Adrenal gland (tissue), 12 donors: ENCODE measurements around the gene RASGRP2. TPM values are rescaled to one million over a fixed set of nuclear protein-coding genes. Genes with fewer than 3 reads are reported as not detected.

Experiments
- DNase-seq, 7 donors: peaks; one replicate each; pipeline ENCODE4 v3.0.0-alpha.2; 2019 to 2020
- H3K27ac ChIP-seq, 5 donors: fragments of 200-600 bp; sonication (generic) in 4 of 5; 1 replicate in 3 of 5; 2 replicates in 2 of 5; pipeline versions ENCODE4 v1.5.1 to v1.8.0; 2016 to 2020; ENCODE audit warnings: mild to moderate bottlenecking in 1 of 5
- H3K27me3 ChIP-seq: fragments of 200-600 bp; 2 replicates; pipeline ENCODE4 v1.8.0; 2021
- H3K36me3 ChIP-seq, 2 donors: fragments of 200-600 bp; replicated peaks in 1 of 2; 1 replicate in 1 of 2; 2 replicates in 1 of 2; pipeline versions ENCODE4 v1.5.1 to v1.8.0; 2018 to 2022
- H3K4me1 ChIP-seq, 2 donors: fragments of 200-600 bp; replicated peaks in 1 of 2; 1 replicate in 1 of 2; 2 replicates in 1 of 2; pipeline versions ENCODE4 v1.5.1 to v1.8.0; 2018 to 2021
- H3K4me3 ChIP-seq, 4 donors: fragments of 200-600 bp; sonication (generic) in 3 of 4; one replicate each; pipeline ENCODE4 v1.5.1; 2016 to 2018
- H3K9me3 ChIP-seq, 3 donors: fragments of 200-600 bp; sonication (generic) in 1 of 3; replicated peaks in 1 of 3; 1 replicate in 2 of 3; 2 replicates in 1 of 3; pipeline versions ENCODE4 v1.5.1 to v1.8.0; 2016 to 2021
- CTCF ChIP-seq, 6 experiments: fragments of 450-650 bp in 4 of 6; fragments of 200-600 bp in 2 of 6; sonication (generic) in 1 of 6; IDR thresholded peaks; 1 replicate in 5 of 6; 2 replicates in 1 of 6; pipeline versions ENCODE4 v1.5.1 to v1.8.0; 2016 to 2021; ENCODE audit warnings: antibody characterized with exemption in 6 of 6, mild to moderate bottlenecking in 2 of 6, moderate library complexity in 1 of 6
- POLR2A ChIP-seq, 2 donors: fragments of 450-650 bp; IDR thresholded peaks; one replicate each; pipeline ENCODE4 v1.6.1; 2017; ENCODE audit warnings: antibody characterized with exemption in 2 of 2, mild to moderate bottlenecking in 2 of 2, moderate library complexity in 1 of 2
- WGBS, 4 donors: extraction: QIAGEN DNeasy Blood & Tissue Kit in 2 of 4; methylation state at CpG; one replicate each; pipeline versions ENCODE4 v1.1.5 to v1.1.7; 2013 to 2017; 5-methylcytosine and 5-hydroxymethylcytosine counted together
- intact Hi-C, 2 donors: fragments of 100-400 bp; cut with DNase I; formaldehyde crosslinking; loops; one replicate each; pipeline versions ENCODE4 v1.14.1 to v1.15.0; 2022 to 2023
- polyA plus RNA-seq, 3 donors: library from polyadenylated mRNA; stranded (reverse); fragments of 200-250 nt in 2 of 3; fragments of 350-450 nt in 1 of 3; fragmentation: Illumina TruSeq in 1 of 3; extraction: RNeasy Lipid Tissue Mini Kit (QIAGEN cat#74804) in 1 of 3; gene quantifications; one replicate each; pipeline ENCODE4 v1.2.3, GENCODE V29; 2013 to 2014
- total RNA-seq, 9 donors: library from RNA; depleted of rRNA in 4 of 9; stranded (reverse); fragments of >200 nt in 4 of 9; fragments of 120-200 nt in 1 of 9; fragmentation: NEBNext Ultra II Directional in 1 of 9; extraction: Animal tissue kit (Norgen Biotek cat#: 25700) in 1 of 9; gene quantifications; one replicate each; pipeline versions ENCODE4 v1.1.0 to v1.2.4, GENCODE V29; 2013 to 2023
- donor health status: healthy with polysubstance abuse.
- donor health status: Bipolar disorder and iron deficiency.
- donor health status: DM: yes; HTN: yes; CAD: no.
- donor health status: DM: no; HTN: no; CAD: no.
- donor health status: DM: no; HTN: no; CAD: no.
- donor health status: DM: yes; HTN: yes; CAD: no.

Gene RASGRP2
- total and polyA plus RNA-seq, 12 donors = 3.6 to 81.9 (median 12.3) TPM

- TF ChIP-seq POLR2A (IDR thresholded peaks at IDR 0.05) (no peak), CTCF (IDR thresholded peaks at IDR 0.05) (peak; percentile 75 to 96 (median 90))
- peaks cover 3 to 6% of the 10 kb centered on the region in 2 donors for H3K4me1 ChIP-seq
- peak; percentile 79 to 90 (median 85) for DNase-seq
- H3K27ac ChIP-seq = peak within 1 kb of the TSS in 2 of 5 donors; percentile 26 to 43
- H3K4me3 ChIP-seq = peak within 1 kb of the TSS in 2 of 4 donors; percentile 56 to 70
- H3K27me3 ChIP-seq = peaks cover under 1% of the 10 kb centered on the region
- intact Hi-C loops = loop anchor here in 1 of 2 donors (5.0 kb wide), 1 partner anchor 36 kb away; no protein-coding TSS in a partner anchor
- no peaks in the 10 kb centered on the region for H3K9me3 ChIP-seq
- H3K36me3 ChIP-seq = no peaks in the 10 kb centered on the region
- 1 to 25% (median 7%) methylated on average over 6 to 66 of the region's 66 CpGs for WGBS, 4 donors
Observed at GRCh38 chr11:64723117-64723906, 20.6 kb downstream of the RASGRP2 start, which contains the start of gene NRXN2. Gene NRXN2, minus strand, starts transcription at chr11:64723197. Its CDS starts 9,498 bp downstream, at chr11:64713699.

- TF ChIP-seq POLR2A (IDR thresholded peaks at IDR 0.05) (no peak), CTCF (IDR thresholded peaks at IDR 0.05) (no peak)
- Histone ChIP-seq H3K27ac (no peak overlapping the region), H3K4me3 (no peak overlapping the region), H3K27me3 (peaks cover 9% of the 10 kb centered on the region), H3K4me1 (peaks cover 3 to 6% of the 10 kb centered on the region in 2 donors), H3K9me3 (no peaks in the 10 kb centered on the region), H3K36me3 (no peaks in the 10 kb centered on the region)
- intact Hi-C loops = loop anchor here in 1 of 2 donors (5.0 kb wide), 1 partner anchor 35 kb away; no protein-coding TSS in a partner anchor
- no peak for DNase-seq
- 9 to 27% (median 19%) methylated on average over 10 to 34 of the region's 36 CpGs for WGBS, 4 donors
Observed at GRCh38 chr11:64722141-64723065, 21.5 kb downstream of the RASGRP2 start.

GRCh38 chr11:64721359-64721699 is 22.6 kb downstream of the RASGRP2 start:
- Histone ChIP-seq H3K4me3 (no peak overlapping the region), H3K4me1 (peaks cover 3 to 6% of the 10 kb centered on the region in 2 donors), H3K27me3 (peaks cover 20% of the 10 kb centered on the region), H3K9me3 (no peaks in the 10 kb centered on the region), H3K36me3 (no peaks in the 10 kb centered on the region), H3K27ac (no peak overlapping the region)
- no peak for DNase-seq
- intact Hi-C loops = loop anchor here in 1 of 2 donors (5.0 kb wide), 1 partner anchor 34 kb away; no protein-coding TSS in a partner anchor
- WGBS, 4 donors = 50 to 83% (median 66%) methylated on average over 2 to 3 of the region's 3 CpGs
- TF ChIP-seq CTCF (IDR thresholded peaks at IDR 0.05) (no peak), POLR2A (IDR thresholded peaks at IDR 0.05) (no peak)
